ENCODE data around the gene LMX1A. TPM values are rescaled to one million over a fixed set of nuclear protein-coding genes. Genes with fewer than 3 reads are reported as not detected.

Gene LMX1A
- total and polyA plus RNA-seq, 4 donors: 0.05 to 0.17 TPM; not detected in 2

DNA sequence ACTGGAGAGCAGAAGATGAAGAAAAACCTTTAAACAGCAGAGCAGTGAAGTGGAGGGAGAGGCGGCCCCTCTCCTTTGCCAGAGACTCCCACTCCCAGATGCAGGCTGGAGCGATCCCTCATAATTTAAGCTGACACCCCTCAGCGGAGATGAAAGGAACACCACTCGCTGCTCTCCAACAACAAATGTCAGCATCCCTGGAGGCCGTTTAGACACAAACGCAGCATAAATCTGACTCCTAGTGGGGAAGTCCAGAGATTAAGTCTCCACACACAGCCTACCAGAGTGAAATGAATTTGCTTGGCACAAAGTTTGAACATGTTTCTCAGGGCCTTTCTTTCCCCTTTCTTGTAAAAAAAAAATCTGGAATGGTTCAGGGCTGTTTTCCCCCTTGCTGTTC, 137.8 kb downstream of the LMX1A start:
- 74% methylated on average over 6 of the region's 6 CpGs for WGBS
- H3K36me3 ChIP-seq (ENCODE audit: control insufficient read depth in 4 of 4, insufficient read depth in 3 of 4, low read depth in 1 of 4, low read length in 3 of 4): no peaks in the 10 kb centered on the region
- DNase-seq (ENCODE audit: low spot score): no peak
- TF ChIP-seq, protein P1, sequence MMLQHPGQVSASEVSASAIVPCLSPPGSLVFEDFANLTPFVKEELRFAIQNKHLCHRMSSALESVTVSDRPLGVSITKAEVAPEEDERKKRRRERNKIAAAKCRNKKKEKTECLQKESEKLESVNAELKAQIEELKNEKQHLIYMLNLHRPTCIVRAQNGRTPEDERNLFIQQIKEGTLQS (IDR thresholded peaks at IDR 0.05): no peak
- TF ChIP-seq, protein P2, sequence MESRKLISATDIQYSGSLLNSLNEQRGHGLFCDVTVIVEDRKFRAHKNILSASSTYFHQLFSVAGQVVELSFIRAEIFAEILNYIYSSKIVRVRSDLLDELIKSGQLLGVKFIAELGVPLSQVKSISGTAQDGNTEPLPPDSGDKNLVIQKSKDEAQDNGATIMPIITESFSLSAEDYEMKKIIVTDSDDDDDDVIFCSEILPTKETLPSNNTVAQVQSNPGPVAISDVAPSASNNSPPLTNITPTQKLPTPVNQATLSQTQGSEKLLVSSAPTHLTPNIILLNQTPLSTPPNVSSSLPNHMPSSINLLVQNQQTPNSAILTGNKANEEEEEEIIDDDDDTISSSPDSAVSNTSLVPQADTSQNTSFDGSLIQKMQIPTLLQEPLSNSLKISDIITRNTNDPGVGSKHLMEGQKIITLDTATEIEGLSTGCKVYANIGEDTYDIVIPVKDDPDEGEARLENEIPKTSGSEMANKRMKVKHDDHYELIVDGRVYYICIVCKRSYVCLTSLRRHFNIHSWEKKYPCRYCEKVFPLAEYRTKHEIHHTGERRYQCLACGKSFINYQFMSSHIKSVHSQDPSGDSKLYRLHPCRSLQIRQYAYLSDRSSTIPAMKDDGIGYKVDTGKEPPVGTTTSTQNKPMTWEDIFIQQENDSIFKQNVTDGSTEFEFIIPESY (IDR thresholded peaks at IDR 0.05): no peak
- TF ChIP-seq FOXA2 (IDR thresholded peaks at IDR 0.05): no peak
- no peak for TF ChIP-seq FOXA1 (IDR thresholded peaks at IDR 0.05)
- TF ChIP-seq, protein P3, sequence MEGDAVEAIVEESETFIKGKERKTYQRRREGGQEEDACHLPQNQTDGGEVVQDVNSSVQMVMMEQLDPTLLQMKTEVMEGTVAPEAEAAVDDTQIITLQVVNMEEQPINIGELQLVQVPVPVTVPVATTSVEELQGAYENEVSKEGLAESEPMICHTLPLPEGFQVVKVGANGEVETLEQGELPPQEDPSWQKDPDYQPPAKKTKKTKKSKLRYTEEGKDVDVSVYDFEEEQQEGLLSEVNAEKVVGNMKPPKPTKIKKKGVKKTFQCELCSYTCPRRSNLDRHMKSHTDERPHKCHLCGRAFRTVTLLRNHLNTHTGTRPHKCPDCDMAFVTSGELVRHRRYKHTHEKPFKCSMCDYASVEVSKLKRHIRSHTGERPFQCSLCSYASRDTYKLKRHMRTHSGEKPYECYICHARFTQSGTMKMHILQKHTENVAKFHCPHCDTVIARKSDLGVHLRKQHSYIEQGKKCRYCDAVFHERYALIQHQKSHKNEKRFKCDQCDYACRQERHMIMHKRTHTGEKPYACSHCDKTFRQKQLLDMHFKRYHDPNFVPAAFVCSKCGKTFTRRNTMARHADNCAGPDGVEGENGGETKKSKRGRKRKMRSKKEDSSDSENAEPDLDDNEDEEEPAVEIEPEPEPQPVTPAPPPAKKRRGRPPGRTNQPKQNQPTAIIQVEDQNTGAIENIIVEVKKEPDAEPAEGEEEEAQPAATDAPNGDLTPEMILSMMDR (IDR thresholded peaks at IDR 0.05; ENCODE audit: low read depth, low read length, missing input control): no peak
- TF ChIP-seq, protein P4, sequence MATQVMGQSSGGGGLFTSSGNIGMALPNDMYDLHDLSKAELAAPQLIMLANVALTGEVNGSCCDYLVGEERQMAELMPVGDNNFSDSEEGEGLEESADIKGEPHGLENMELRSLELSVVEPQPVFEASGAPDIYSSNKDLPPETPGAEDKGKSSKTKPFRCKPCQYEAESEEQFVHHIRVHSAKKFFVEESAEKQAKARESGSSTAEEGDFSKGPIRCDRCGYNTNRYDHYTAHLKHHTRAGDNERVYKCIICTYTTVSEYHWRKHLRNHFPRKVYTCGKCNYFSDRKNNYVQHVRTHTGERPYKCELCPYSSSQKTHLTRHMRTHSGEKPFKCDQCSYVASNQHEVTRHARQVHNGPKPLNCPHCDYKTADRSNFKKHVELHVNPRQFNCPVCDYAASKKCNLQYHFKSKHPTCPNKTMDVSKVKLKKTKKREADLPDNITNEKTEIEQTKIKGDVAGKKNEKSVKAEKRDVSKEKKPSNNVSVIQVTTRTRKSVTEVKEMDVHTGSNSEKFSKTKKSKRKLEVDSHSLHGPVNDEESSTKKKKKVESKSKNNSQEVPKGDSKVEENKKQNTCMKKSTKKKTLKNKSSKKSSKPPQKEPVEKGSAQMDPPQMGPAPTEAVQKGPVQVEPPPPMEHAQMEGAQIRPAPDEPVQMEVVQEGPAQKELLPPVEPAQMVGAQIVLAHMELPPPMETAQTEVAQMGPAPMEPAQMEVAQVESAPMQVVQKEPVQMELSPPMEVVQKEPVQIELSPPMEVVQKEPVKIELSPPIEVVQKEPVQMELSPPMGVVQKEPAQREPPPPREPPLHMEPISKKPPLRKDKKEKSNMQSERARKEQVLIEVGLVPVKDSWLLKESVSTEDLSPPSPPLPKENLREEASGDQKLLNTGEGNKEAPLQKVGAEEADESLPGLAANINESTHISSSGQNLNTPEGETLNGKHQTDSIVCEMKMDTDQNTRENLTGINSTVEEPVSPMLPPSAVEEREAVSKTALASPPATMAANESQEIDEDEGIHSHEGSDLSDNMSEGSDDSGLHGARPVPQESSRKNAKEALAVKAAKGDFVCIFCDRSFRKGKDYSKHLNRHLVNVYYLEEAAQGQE (IDR thresholded peaks at IDR 0.05): no peak
- TF ChIP-seq NR2F2 (IDR thresholded peaks at IDR 0.05): no peak
- no peak for TF ChIP-seq YY1 (IDR thresholded peaks at IDR 0.05)
- TF ChIP-seq TAF1 (conservative IDR thresholded peaks at IDR 0.05): no peak
- no peak for TF ChIP-seq HNF4A (conservative IDR thresholded peaks at IDR 0.05)
- TF ChIP-seq, protein P5, sequence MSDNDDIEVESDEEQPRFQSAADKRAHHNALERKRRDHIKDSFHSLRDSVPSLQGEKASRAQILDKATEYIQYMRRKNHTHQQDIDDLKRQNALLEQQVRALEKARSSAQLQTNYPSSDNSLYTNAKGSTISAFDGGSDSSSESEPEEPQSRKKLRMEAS (IDR thresholded peaks at IDR 0.05): no peak
- TF ChIP-seq JUND (IDR thresholded peaks at IDR 0.05): no peak
- no peak for TF ChIP-seq RXRA (IDR thresholded peaks at IDR 0.05)
- no peak for TF ChIP-seq HNF4G (IDR thresholded peaks at IDR 0.05)
- no peak for TF ChIP-seq EGR1 (IDR thresholded peaks at IDR 0.05; ENCODE audit: low read depth in 2 of 2)
- no peak for TF ChIP-seq GABPA (IDR thresholded peaks at IDR 0.05 in 1 of 2, conservative IDR thresholded peaks at IDR 0.05 in 1 of 2)
- no peak for TF ChIP-seq RAD21 (IDR thresholded peaks at IDR 0.05)
- TF ChIP-seq SP1 (IDR thresholded peaks at IDR 0.05): no peak
- no peak overlapping the region for H3K9ac ChIP-seq (ENCODE audit: low read depth in 1 of 2, low read length in 2 of 2)
- H3K4me1 ChIP-seq (ENCODE audit: control insufficient read depth in 4 of 4, insufficient read depth in 4 of 4, low read length in 3 of 4): peaks cover 0 to 8% (median 1%) of the 10 kb centered on the region in 4 donors
- no peak overlapping the region for H3K27ac ChIP-seq (ENCODE audit: low read depth in 1 of 2, low read length in 2 of 2)
- H3K9me3 ChIP-seq (ENCODE audit: control insufficient read depth in 4 of 4, low read length in 3 of 4): no peaks in the 10 kb centered on the region
- no peak overlapping the region for H3K4me3 ChIP-seq (ENCODE audit: low read depth in 1 of 3, low read length in 3 of 3)
- no peaks in the 10 kb centered on the region for H3K27me3 ChIP-seq (ENCODE audit: control insufficient read depth in 4 of 4, insufficient read depth in 4 of 4, low read length in 3 of 4)

All from liver (tissue), 9 donors.